HG03432 (cell line): ENCODE measurements around the gene AKR1B15.
A peak's percentile ranks its signal among the peaks of the same experiment; 100 is the strongest.
"Not testable (repeated sequence)": the region's sequence is repeated elsewhere in the genome, so short reads cannot be mapped to it uniquely, and the experiment has no call there.

Experiments used
- ATAC-seq: cut with Tn5 transposase; IDR thresholded peaks from one replicate; pipeline ENCODE4 v1.9.1; 2021; ENCODE audit warnings: mild to moderate bottlenecking, moderate library complexity; ENCODE audit not compliant: unreplicated experiment

The AKR1B15 gene

GRCh38 chr7:134548877-134549276, at the start of gene AKR1B15:
TSS of gene AKR1B15 (plus strand) at chr7:134549110. CDS start at chr7:134564620, 15,510 bp downstream.
- peak; percentile 97 for ATAC-seq

- ATAC-seq, result no peak
Measured at GRCh38 chr7:134500406-134500805, 48.5 kb upstream of the AKR1B15 start.

GRCh38 chr7:134500982-134501381, 47.9 kb upstream of the AKR1B15 start:
- no peak for ATAC-seq

- ATAC-seq, result no peak
Measured at GRCh38 chr7:134502463-134503371, 46.2 kb upstream of the AKR1B15 start.

- no peak for ATAC-seq
Measured at GRCh38 chr7:134504660-134505164, 44.2 kb upstream of the AKR1B15 start.

- ATAC-seq, result no peak
Measured at GRCh38 chr7:134505856-134506255, 43.1 kb upstream of the AKR1B15 start.

- no peak for ATAC-seq
Measured at GRCh38 chr7:134509010-134509409, 39.9 kb upstream of the AKR1B15 start.

- no peak for ATAC-seq
Measured at GRCh38 chr7:134510646-134511045, 38.3 kb upstream of the AKR1B15 start.

GRCh38 chr7:134512271-134512670, 36.6 kb upstream of the AKR1B15 start:
- ATAC-seq, result no peak

GRCh38 chr7:134513169-134513752, 35.6 kb upstream of the AKR1B15 start:
- ATAC-seq, result no peak

- no peak for ATAC-seq
Measured at GRCh38 chr7:134514106-134514505, 34.8 kb upstream of the AKR1B15 start.

GRCh38 chr7:134514663-134515062, 34.2 kb upstream of the AKR1B15 start:
- ATAC-seq, result peak; percentile 53

- no peak for ATAC-seq
Measured at GRCh38 chr7:134515569-134516468, 33.1 kb upstream of the AKR1B15 start.

- ATAC-seq, result no peak
Measured at GRCh38 chr7:134520130-134520529, 28.8 kb upstream of the AKR1B15 start.

GRCh38 chr7:134522601-134523000, 26.3 kb upstream of the AKR1B15 start:
- ATAC-seq, result no peak

- ATAC-seq, result not testable (repeated sequence)
Measured at GRCh38 chr7:134525449-134525848, 23.5 kb upstream of the AKR1B15 start.

- ATAC-seq, result not testable (repeated sequence)
Measured at GRCh38 chr7:134526552-134527248, 22.2 kb upstream of the AKR1B15 start.

- no peak for ATAC-seq
Measured at GRCh38 chr7:134527979-134528371, 20.9 kb upstream of the AKR1B15 start.

- no peak for ATAC-seq
Measured at GRCh38 chr7:134528749-134529148, 20.2 kb upstream of the AKR1B15 start.

- ATAC-seq, result no peak
Measured at GRCh38 chr7:134530460-134530859, 18.4 kb upstream of the AKR1B15 start.
